GM19438 (cell line): Measurements from ENCODE around the gene NOL4L.
"Not testable (repeated sequence)": the region's sequence is repeated elsewhere in the genome, so short reads cannot be mapped to it uniquely, and the experiment has no call there.

Source experiments
- ATAC-seq: cut with Tn5 transposase; IDR thresholded peaks from one replicate; pipeline ENCODE4 v1.9.1; 2021; ENCODE audit warnings: low read depth; ENCODE audit not compliant: unreplicated experiment

Gene NOL4L

GRCh38 chr20:32597714-32598113, 12.6 kb upstream of the NOL4L start:
- ATAC-seq = no peak

GRCh38 chr20:32596681-32597252, 11.6 kb upstream of the NOL4L start:
- ATAC-seq = no peak

- ATAC-seq = no peak
Measured at GRCh38 chr20:32595143-32595542, 10.0 kb upstream of the NOL4L start.

- not testable (repeated sequence) for ATAC-seq
Measured at GRCh38 chr20:32594669-32595068, 9.5 kb upstream of the NOL4L start.

- ATAC-seq = no peak
Measured at GRCh38 chr20:32594204-32594603, 9.1 kb upstream of the NOL4L start.

- not testable (repeated sequence) for ATAC-seq
Measured at GRCh38 chr20:32592616-32593015, 7.5 kb upstream of the NOL4L start.

GRCh38 chr20:32592022-32592421, 6.9 kb upstream of the NOL4L start:
- no peak for ATAC-seq

- ATAC-seq = no peak
Measured at GRCh38 chr20:32589769-32590168, 4.6 kb upstream of the NOL4L start.

- ATAC-seq = no peak
Measured at GRCh38 chr20:32589256-32589655, 4.1 kb upstream of the NOL4L start.

GRCh38 chr20:32588040-32588439, 2.9 kb upstream of the NOL4L start:
- ATAC-seq = no peak

GRCh38 chr20:32586291-32586690, 1.2 kb upstream of the NOL4L start:
- ATAC-seq = no peak

GRCh38 chr20:32585586-32586127, 524 bp upstream of the NOL4L start:
- ATAC-seq = no peak

- ATAC-seq = no peak
Measured at GRCh38 chr20:32583581-32584070, 1.5 kb downstream of the NOL4L start.

GRCh38 chr20:32582659-32583580, 2.2 kb downstream of the NOL4L start:
- ATAC-seq = no peak

- ATAC-seq = no peak
Measured at GRCh38 chr20:32581839-32582658, 3.1 kb downstream of the NOL4L start.

GRCh38 chr20:32580970-32581838, 3.9 kb downstream of the NOL4L start:
- ATAC-seq = no peak

- no peak for ATAC-seq
Measured at GRCh38 chr20:32580219-32580969, 4.7 kb downstream of the NOL4L start.

- ATAC-seq = no peak
Measured at GRCh38 chr20:32578840-32579390, 6.2 kb downstream of the NOL4L start.

- not testable (repeated sequence) for ATAC-seq
Measured at GRCh38 chr20:32578062-32578461, 7.1 kb downstream of the NOL4L start.
